Measurements from ENCODE around the gene DNAH10. TPM values are rescaled to one million over a fixed set of nuclear protein-coding genes. Genes with fewer than 3 reads are reported as not detected.

DNAH10 gene
- total RNA-seq, 1 donor from 2014 or later, result not detected

GRCh38 chr12:123854918-123855317, 92.8 kb downstream of the DNAH10 start:
- H3K9me3 ChIP-seq (replicated peaks), result no peaks in the 10 kb centered on the region
- peaks cover 72% of the 10 kb centered on the region for H3K27me3 ChIP-seq (ENCODE audit: low read depth)
- TF ChIP-seq CTCF (IDR thresholded peaks at IDR 0.05; ENCODE audit: borderline replicate concordance), result no peak
- no peaks in the 10 kb centered on the region for H3K4me1 ChIP-seq
- H3K4me3 ChIP-seq, result no peak overlapping the region
- H3K36me3 ChIP-seq, result no peaks in the 10 kb centered on the region
- intact Hi-C loops (cut with micrococcal nuclease), result no loop called here
- no peak overlapping the region for H3K27ac ChIP-seq (replicated peaks)
- DNase-seq, result no peak

GRCh38 chr12:123856681-123857080, 94.6 kb downstream of the DNAH10 start:
- no peak for TF ChIP-seq CTCF (IDR thresholded peaks at IDR 0.05; ENCODE audit: borderline replicate concordance)
- no peak for DNase-seq

GRCh38 chr12:123858176-123858575, 96.1 kb downstream of the DNAH10 start:
- DNase-seq, result no peak
- Histone ChIP-seq H3K4me3 (no peak overlapping the region), H3K27ac (replicated peaks) (no peak overlapping the region), H3K4me1 (no peaks in the 10 kb centered on the region), H3K27me3 (ENCODE audit: low read depth) (peaks cover 61% of the 10 kb centered on the region), H3K9me3 (replicated peaks) (no peaks in the 10 kb centered on the region), H3K36me3 (no peaks in the 10 kb centered on the region)
- no peak for TF ChIP-seq CTCF (IDR thresholded peaks at IDR 0.05; ENCODE audit: borderline replicate concordance)
- intact Hi-C loops (cut with micrococcal nuclease), result no loop called here

More at GRCh38 chr12:123856681-123857080, 94.6 kb downstream of the DNAH10 start:
- no peak overlapping the region for H3K27ac ChIP-seq (replicated peaks)
- peaks cover 67% of the 10 kb centered on the region for H3K27me3 ChIP-seq (ENCODE audit: low read depth)
- no peak overlapping the region for H3K4me3 ChIP-seq
- no peaks in the 10 kb centered on the region for H3K4me1 ChIP-seq
- no peaks in the 10 kb centered on the region for H3K36me3 ChIP-seq
- intact Hi-C loops (cut with micrococcal nuclease), result no loop called here
- no peaks in the 10 kb centered on the region for H3K9me3 ChIP-seq (replicated peaks)

GRCh38 chr12:123859035-123859434, 96.9 kb downstream of the DNAH10 start:
- Histone ChIP-seq H3K9me3 (replicated peaks) (no peaks in the 10 kb centered on the region), H3K36me3 (no peaks in the 10 kb centered on the region), H3K27ac (replicated peaks) (no peak overlapping the region), H3K27me3 (ENCODE audit: low read depth) (peaks cover 63% of the 10 kb centered on the region), H3K4me1 (no peaks in the 10 kb centered on the region), H3K4me3 (no peak overlapping the region)
- no peak for TF ChIP-seq CTCF (IDR thresholded peaks at IDR 0.05; ENCODE audit: borderline replicate concordance)
- no peak for DNase-seq
- intact Hi-C loops (cut with micrococcal nuclease), result no loop called here

GRCh38 chr12:123860377-123860776, 98.3 kb downstream of the DNAH10 start:
- Histone ChIP-seq H3K27ac (replicated peaks) (no peak overlapping the region), H3K27me3 (ENCODE audit: low read depth) (peaks cover 55% of the 10 kb centered on the region), H3K4me1 (no peaks in the 10 kb centered on the region), H3K4me3 (no peak overlapping the region), H3K36me3 (no peaks in the 10 kb centered on the region), H3K9me3 (replicated peaks) (no peaks in the 10 kb centered on the region)
- intact Hi-C loops (cut with micrococcal nuclease), result no loop called here
- no peak for DNase-seq
- TF ChIP-seq CTCF (IDR thresholded peaks at IDR 0.05; ENCODE audit: borderline replicate concordance), result no peak

GRCh38 chr12:123861392-123861791, 99.3 kb downstream of the DNAH10 start:
- peaks cover 50% of the 10 kb centered on the region for H3K27me3 ChIP-seq (ENCODE audit: low read depth)
- H3K4me3 ChIP-seq, result no peak overlapping the region
- H3K27ac ChIP-seq (replicated peaks), result no peak overlapping the region
- intact Hi-C loops (cut with micrococcal nuclease), result no loop called here
- H3K36me3 ChIP-seq, result no peaks in the 10 kb centered on the region
- no peak for DNase-seq
- no peaks in the 10 kb centered on the region for H3K4me1 ChIP-seq
- no peaks in the 10 kb centered on the region for H3K9me3 ChIP-seq (replicated peaks)
- no peak for TF ChIP-seq CTCF (IDR thresholded peaks at IDR 0.05; ENCODE audit: borderline replicate concordance)
